ENCODE data around the gene RC3H1. TPM values are rescaled to one million over a fixed set of nuclear protein-coding genes. Genes with fewer than 3 reads are reported as not detected.

RC3H1 gene
- total and polyA plus RNA-seq, 2 of the 8 experiments (the other 6 are each of a cell fraction or from before 2014, with no cell fraction given), result 7.4 to 32.2 TPM

- no peaks in the 10 kb centered on the region for H3K9me3 ChIP-seq (ENCODE audit: insufficient read depth in 2 of 2, low read depth in 1 of 2, low read length in 1 of 2)
- no peaks in the 10 kb centered on the region for H3K23me2 ChIP-seq (ENCODE audit: low read depth, low read length)
- H2BK120ac ChIP-seq (replicated peaks; ENCODE audit: low read depth, low read length), result no peak overlapping the region
- no peaks in the 10 kb centered on the region for H3K79me2 ChIP-seq (ENCODE audit: control insufficient read depth in 1 of 2, insufficient read depth in 2 of 2, low read length in 2 of 2)
- H2AFZ ChIP-seq (ENCODE audit: low read length), result no peak overlapping the region
- no peak overlapping the region for H2BK15ac ChIP-seq (ENCODE audit: low read length)
- H3K9ac ChIP-seq (replicated peaks in 1 of 4; ENCODE audit: extremely low read depth in 1 of 4, low read depth in 3 of 4, low read length in 3 of 4), result no peak overlapping the region
- peaks cover 0 to 3% (median 1%) of the 10 kb centered on the region in 4 experiments; a peak in 3 of 7 replicates for H3K4me1 ChIP-seq (replicated peaks in 1 of 4; ENCODE audit: control insufficient read depth in 3 of 4, insufficient read depth in 4 of 4, low read length in 3 of 4)
- H3K36me3 ChIP-seq (ENCODE audit: control insufficient read depth in 2 of 4, insufficient read depth in 4 of 4, low read length in 3 of 4), result peaks cover 5 to 43% (median 19%) of the 10 kb centered on the region in 4 experiments
- H3K14ac ChIP-seq (ENCODE audit: insufficient read length), result no peak overlapping the region
- ChIA-PET CTCF (ENCODE audit: partially characterized antibody) (interaction anchor here (0.6 to 1.7 kb wide), 3 partner anchors 9 to 21 kb away, joined by 3 to 4 read pairs (median 3); partner anchors contain the start of gene SERPINC1), POLR2A (ENCODE audit: partially characterized antibody) (interaction anchor here (1.0 to 1.5 kb wide), 2 partner anchors 35 to 72 kb away, joined by 4 read pairs; no protein-coding TSS in a partner anchor)
- H4K5ac ChIP-seq (ENCODE audit: insufficient read length, low read depth, low read length), result no peak overlapping the region
- H3K4ac ChIP-seq (replicated peaks; ENCODE audit: insufficient read length, low read depth, low read length), result no peak overlapping the region
- no peaks in the 10 kb centered on the region for H3K79me1 ChIP-seq (ENCODE audit: low read depth, low read length)
- DNase-seq (ENCODE audit: low read depth in 1 of 2, low spot score in 2 of 2) (no peak), FAIRE-seq (no peak)
- no peaks in the 10 kb centered on the region for H3K27me3 ChIP-seq (replicated peaks in 1 of 4; ENCODE audit: control insufficient read depth in 3 of 4, extremely low read depth in 1 of 4, insufficient read depth in 3 of 4, low read length in 3 of 4)
- H2AK5ac ChIP-seq (ENCODE audit: low read depth, low read length), result no peak overlapping the region
- WGBS, 2 experiments (ENCODE audit: extremely low coverage in 1 of 2, insufficient coverage in 1 of 2, insufficient read length in 1 of 2, insufficient replicate concordance in 2 of 2, low coverage in 1 of 2, low lambda C conversion rate in 2 of 2, missing lambda C conversion rate in 1 of 2), result 90% methylated on average over 2 of the region's 2 CpGs; no CpG with 5 or more reads in 1 of the 2 experiments
- no peak overlapping the region for H3K18ac ChIP-seq (ENCODE audit: extremely low read depth, low read length)
- no peak overlapping the region for H4K91ac ChIP-seq (replicated peaks; ENCODE audit: insufficient read length, low read length)
- no peak overlapping the region for H2BK20ac ChIP-seq (ENCODE audit: low read length)
- no peaks in the 10 kb centered on the region for H4K20me1 ChIP-seq (replicated peaks in 1 of 2; ENCODE audit: control insufficient read depth in 1 of 2, insufficient read depth in 2 of 2, low read length in 2 of 2)
- H2BK12ac ChIP-seq (ENCODE audit: low read depth, low read length), result no peak overlapping the region
- H3K23ac ChIP-seq (ENCODE audit: insufficient read length), result no peak overlapping the region
- no peak overlapping the region for H4K8ac ChIP-seq (ENCODE audit: extremely low read depth, insufficient read depth, low read length)
- H3K4me3 ChIP-seq (ENCODE audit: extremely low read depth in 1 of 4, insufficient read depth in 2 of 4, low read depth in 3 of 4, low read length in 4 of 4), result no peak overlapping the region
- no peak overlapping the region for H2BK5ac ChIP-seq (ENCODE audit: low read depth, low read length)
- no peak overlapping the region for H3K56ac ChIP-seq (replicated peaks; ENCODE audit: insufficient read length, low read depth, low read length)
- no peak overlapping the region for H3K4me2 ChIP-seq (ENCODE audit: insufficient read depth in 1 of 2, low read depth in 2 of 2, low read length in 2 of 2)
- no peak overlapping the region for H3K27ac ChIP-seq (ENCODE audit: low read depth, low read length)
- TF ChIP-seq ASH2L (IDR thresholded peaks at IDR 0.05; ENCODE audit: low read length) (no peak), CBX5 (IDR thresholded peaks at IDR 0.05; ENCODE audit: low read depth, low read length) (no peak), YY1 (IDR thresholded peaks at IDR 0.05; ENCODE audit: low read depth, low read length) (no peak), CTBP2 (IDR thresholded peaks at IDR 0.05; ENCODE audit: borderline replicate concordance, insufficient read depth, insufficient read length, low read length) (no peak), JUND (IDR thresholded peaks at IDR 0.05; ENCODE audit: low read length) (no peak), NANOG (IDR thresholded peaks at IDR 0.05; ENCODE audit: insufficient read depth, low read depth, low read length, poor library complexity, severe bottlenecking) (no peak), POLR2A (IDR thresholded peaks at IDR 0.05; ENCODE audit: control extremely low read depth in 1 of 2, low read depth in 2 of 2, low read length in 2 of 2) (no peak), TAF7 (optimal IDR thresholded peaks at IDR 0.05; ENCODE audit: borderline replicate concordance, low read depth, low read length) (no peak), SP4 (IDR thresholded peaks at IDR 0.05; ENCODE audit: low read length) (no peak), PHF8 (conservative IDR thresholded peaks at IDR 0.05; ENCODE audit: low read depth, low read length) (no peak), EP300 (IDR thresholded peaks at IDR 0.05; ENCODE audit: borderline replicate concordance in 1 of 2, low read depth in 2 of 2, low read length in 2 of 2) (no peak), SIN3A (conservative IDR thresholded peaks at IDR 0.05 in 1 of 2, IDR thresholded peaks at IDR 0.05 in 1 of 2; ENCODE audit: low read depth in 1 of 2, low read length in 2 of 2) (no peak)
- TF ChIP-seq, protein P1, sequence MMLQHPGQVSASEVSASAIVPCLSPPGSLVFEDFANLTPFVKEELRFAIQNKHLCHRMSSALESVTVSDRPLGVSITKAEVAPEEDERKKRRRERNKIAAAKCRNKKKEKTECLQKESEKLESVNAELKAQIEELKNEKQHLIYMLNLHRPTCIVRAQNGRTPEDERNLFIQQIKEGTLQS (IDR thresholded peaks at IDR 0.05; ENCODE audit: insufficient read depth, low read depth, low read length), result no peak
These were observed 85.1 kb downstream of the RC3H1 start for GRCh38 chr1:173937062-173937461.

All from H1 (cell line).